Measurements from ENCODE around the gene GALNTL6. TPM values are rescaled to one million over a fixed set of nuclear protein-coding genes. Genes with fewer than 3 reads are reported as not detected.

Gene GALNTL6
- total RNA-seq, 1 experiment from 2014 or later, result not detected

DNA sequence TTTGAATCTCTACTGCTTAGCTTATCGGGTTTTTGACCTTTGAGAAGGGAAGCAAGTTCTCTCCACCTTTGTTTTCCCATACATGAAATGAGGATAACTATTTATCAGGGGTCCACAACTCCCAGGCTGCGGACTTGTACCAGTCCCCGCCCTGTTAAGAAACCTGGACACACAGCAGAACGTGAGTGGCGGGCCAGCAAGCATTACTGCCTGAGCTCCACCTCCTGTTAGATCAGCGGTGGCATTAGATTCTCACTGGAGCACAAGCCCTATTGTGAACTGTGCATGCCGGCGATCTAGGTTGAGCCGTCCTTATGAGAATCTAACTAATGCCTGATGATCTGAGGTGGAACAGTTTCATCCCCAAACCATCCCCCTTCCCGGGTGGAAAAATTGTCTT, 579.5 kb downstream of the GALNTL6 start (continued):
- TF ChIP-seq, protein P1, sequence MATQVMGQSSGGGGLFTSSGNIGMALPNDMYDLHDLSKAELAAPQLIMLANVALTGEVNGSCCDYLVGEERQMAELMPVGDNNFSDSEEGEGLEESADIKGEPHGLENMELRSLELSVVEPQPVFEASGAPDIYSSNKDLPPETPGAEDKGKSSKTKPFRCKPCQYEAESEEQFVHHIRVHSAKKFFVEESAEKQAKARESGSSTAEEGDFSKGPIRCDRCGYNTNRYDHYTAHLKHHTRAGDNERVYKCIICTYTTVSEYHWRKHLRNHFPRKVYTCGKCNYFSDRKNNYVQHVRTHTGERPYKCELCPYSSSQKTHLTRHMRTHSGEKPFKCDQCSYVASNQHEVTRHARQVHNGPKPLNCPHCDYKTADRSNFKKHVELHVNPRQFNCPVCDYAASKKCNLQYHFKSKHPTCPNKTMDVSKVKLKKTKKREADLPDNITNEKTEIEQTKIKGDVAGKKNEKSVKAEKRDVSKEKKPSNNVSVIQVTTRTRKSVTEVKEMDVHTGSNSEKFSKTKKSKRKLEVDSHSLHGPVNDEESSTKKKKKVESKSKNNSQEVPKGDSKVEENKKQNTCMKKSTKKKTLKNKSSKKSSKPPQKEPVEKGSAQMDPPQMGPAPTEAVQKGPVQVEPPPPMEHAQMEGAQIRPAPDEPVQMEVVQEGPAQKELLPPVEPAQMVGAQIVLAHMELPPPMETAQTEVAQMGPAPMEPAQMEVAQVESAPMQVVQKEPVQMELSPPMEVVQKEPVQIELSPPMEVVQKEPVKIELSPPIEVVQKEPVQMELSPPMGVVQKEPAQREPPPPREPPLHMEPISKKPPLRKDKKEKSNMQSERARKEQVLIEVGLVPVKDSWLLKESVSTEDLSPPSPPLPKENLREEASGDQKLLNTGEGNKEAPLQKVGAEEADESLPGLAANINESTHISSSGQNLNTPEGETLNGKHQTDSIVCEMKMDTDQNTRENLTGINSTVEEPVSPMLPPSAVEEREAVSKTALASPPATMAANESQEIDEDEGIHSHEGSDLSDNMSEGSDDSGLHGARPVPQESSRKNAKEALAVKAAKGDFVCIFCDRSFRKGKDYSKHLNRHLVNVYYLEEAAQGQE (IDR thresholded peaks at IDR 0.05; ENCODE audit: low read depth), result no peak

DNA sequence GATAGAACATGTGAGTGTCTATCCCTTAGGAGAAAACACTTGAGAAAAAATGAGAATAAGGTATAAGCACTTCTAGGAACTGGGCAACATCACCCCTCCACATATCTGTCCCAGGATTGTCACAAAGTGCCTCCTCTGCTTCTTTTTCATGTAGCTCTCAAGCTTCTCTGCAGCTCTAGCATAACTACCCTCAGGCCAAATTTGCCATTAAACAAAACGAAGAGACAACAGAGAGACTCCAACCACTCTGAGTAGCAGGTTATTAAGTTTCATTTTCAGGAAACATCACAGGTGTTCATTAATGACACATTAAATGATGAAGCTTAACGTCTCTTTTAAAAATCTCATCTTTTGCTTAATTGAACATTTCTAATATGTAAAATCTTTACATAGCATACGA, 580.0 kb downstream of the GALNTL6 start:
- no peaks in the 10 kb centered on the region for H3K4me1 ChIP-seq (ENCODE audit: control insufficient read depth in 1 of 2, insufficient read depth in 2 of 2, low read length in 2 of 2)
- intact Hi-C loops (cut with micrococcal nuclease), result no loop called here
- ChIA-PET POLR2A (no interaction called here), RAD21 (ENCODE audit: low non-redundant PET in 1 of 2, low total read pairs in 2 of 2, uncharacterized antibody in 2 of 2, unreplicated experiment in 2 of 2) (no interaction called here), CTCF (no interaction called here)
- ATAC-seq (no peak), DNase-seq (ENCODE audit: low read depth, low spot score) (no peak)
- no peak overlapping the region for H3K4me3 ChIP-seq (replicated peaks in 1 of 2; ENCODE audit: low read depth in 1 of 2, low read length in 2 of 2)
- no peaks in the 10 kb centered on the region; the same call in 1 of the 2 replicates for H4K20me1 ChIP-seq (ENCODE audit: insufficient read depth)
- H3K9me3 ChIP-seq (ENCODE audit: control insufficient read depth in 1 of 2, insufficient read depth in 1 of 2, low read depth in 1 of 2, low read length in 2 of 2), result no peaks in the 10 kb centered on the region
- H3K9ac ChIP-seq (ENCODE audit: low read length), result no peak overlapping the region
- TF ChIP-seq TCF7L2 (IDR thresholded peaks at IDR 0.05; ENCODE audit: borderline replicate concordance, extremely low read depth, insufficient read depth, insufficient read length), result no peak
- TF ChIP-seq POLR2A (IDR thresholded peaks at IDR 0.05; ENCODE audit: borderline replicate concordance, extremely low read depth, insufficient read depth, insufficient read length), result no peak
- no peak for TF ChIP-seq SP1 (IDR thresholded peaks at IDR 0.05; ENCODE audit: low read depth)
- no peak for TF ChIP-seq EZH2phosphoT487 (IDR thresholded peaks at IDR 0.05; ENCODE audit: borderline replicate concordance)
- no peak for TF ChIP-seq FOSL1 (IDR thresholded peaks at IDR 0.05; ENCODE audit: low read depth)
- no peak for TF ChIP-seq SIN3A (IDR thresholded peaks at IDR 0.05; ENCODE audit: low read depth)
- no peak for TF ChIP-seq POLR2AphosphoS5 (IDR thresholded peaks at IDR 0.05; ENCODE audit: low read depth, low read length)
- TF ChIP-seq CBX3 (IDR thresholded peaks at IDR 0.05; ENCODE audit: low read depth), result no peak
- TF ChIP-seq EGR1 (IDR thresholded peaks at IDR 0.05; ENCODE audit: low read depth), result no peak
- TF ChIP-seq ZFX (IDR thresholded peaks at IDR 0.05), result no peak
- TF ChIP-seq CTCF (IDR thresholded peaks at IDR 0.05 in 2 of 3, conservative IDR thresholded peaks at IDR 0.05 in 1 of 3; ENCODE audit: borderline replicate concordance in 1 of 3, insufficient read depth in 1 of 3, low read depth in 2 of 3, low read length in 2 of 3), result no peak
- TF ChIP-seq EZH2 (IDR thresholded peaks at IDR 0.05), result no peak
- no peaks in the 10 kb centered on the region for H3K36me3 ChIP-seq (ENCODE audit: control insufficient read depth in 1 of 2, insufficient read depth in 2 of 2, low read length in 2 of 2)
- H3K27ac ChIP-seq (ENCODE audit: low read depth, low read length), result no peak overlapping the region
- no TSS peak for BruUV-seq (replicated peaks)
- no peaks in the 10 kb centered on the region for H3K79me2 ChIP-seq (ENCODE audit: insufficient read depth, low read length)
- no peaks in the 10 kb centered on the region for H3K27me3 ChIP-seq (ENCODE audit: insufficient read depth, low read length)
- H3K4me2 ChIP-seq (ENCODE audit: low read length), result no peak overlapping the region
- H2AFZ ChIP-seq (ENCODE audit: low read depth, low read length, poor library complexity, severe bottlenecking), result no peak overlapping the region
- no peaks in the 10 kb centered on the region for H3K9me2 ChIP-seq (ENCODE audit: insufficient read depth)
